ENCODE data around the gene AFDN.

DNA sequence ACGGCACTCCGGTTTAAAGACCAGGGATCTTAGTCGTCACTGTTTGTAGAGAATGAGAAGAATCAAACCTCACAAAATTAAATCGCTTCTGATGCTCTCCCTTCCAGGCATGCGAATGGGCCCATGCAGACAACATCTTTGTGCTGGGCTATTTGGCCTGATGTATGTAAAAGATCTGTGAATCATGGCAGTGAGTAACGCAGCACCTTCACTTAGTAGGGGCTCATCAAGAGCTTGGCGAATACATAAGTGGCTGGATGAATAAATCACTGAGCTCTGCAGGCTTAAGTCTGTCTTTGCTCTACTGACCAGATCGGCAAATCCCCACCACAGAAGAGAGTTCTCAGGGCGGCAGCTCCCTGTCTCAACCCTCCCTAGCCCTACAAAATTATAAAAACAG, 44.8 kb upstream of the AFDN start:
- TF ChIP-seq, protein P1, sequence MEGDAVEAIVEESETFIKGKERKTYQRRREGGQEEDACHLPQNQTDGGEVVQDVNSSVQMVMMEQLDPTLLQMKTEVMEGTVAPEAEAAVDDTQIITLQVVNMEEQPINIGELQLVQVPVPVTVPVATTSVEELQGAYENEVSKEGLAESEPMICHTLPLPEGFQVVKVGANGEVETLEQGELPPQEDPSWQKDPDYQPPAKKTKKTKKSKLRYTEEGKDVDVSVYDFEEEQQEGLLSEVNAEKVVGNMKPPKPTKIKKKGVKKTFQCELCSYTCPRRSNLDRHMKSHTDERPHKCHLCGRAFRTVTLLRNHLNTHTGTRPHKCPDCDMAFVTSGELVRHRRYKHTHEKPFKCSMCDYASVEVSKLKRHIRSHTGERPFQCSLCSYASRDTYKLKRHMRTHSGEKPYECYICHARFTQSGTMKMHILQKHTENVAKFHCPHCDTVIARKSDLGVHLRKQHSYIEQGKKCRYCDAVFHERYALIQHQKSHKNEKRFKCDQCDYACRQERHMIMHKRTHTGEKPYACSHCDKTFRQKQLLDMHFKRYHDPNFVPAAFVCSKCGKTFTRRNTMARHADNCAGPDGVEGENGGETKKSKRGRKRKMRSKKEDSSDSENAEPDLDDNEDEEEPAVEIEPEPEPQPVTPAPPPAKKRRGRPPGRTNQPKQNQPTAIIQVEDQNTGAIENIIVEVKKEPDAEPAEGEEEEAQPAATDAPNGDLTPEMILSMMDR (IDR thresholded peaks at IDR 0.05; ENCODE audit: insufficient read depth, low read depth, low read length) = no peak
- TF ChIP-seq EZH2 (IDR thresholded peaks at IDR 0.05; ENCODE audit: insufficient read depth, low read length) = no peak

Data from astrocyte (in vitro differentiated cells and primary cell).